Measurements from ENCODE around the gene ARMS2. TPM values are rescaled to one million over a fixed set of nuclear protein-coding genes. Genes with fewer than 3 reads are reported as not detected.

ARMS2 gene
- total RNA-seq, 1 experiment from 2014 or later, result not detected

DNA sequence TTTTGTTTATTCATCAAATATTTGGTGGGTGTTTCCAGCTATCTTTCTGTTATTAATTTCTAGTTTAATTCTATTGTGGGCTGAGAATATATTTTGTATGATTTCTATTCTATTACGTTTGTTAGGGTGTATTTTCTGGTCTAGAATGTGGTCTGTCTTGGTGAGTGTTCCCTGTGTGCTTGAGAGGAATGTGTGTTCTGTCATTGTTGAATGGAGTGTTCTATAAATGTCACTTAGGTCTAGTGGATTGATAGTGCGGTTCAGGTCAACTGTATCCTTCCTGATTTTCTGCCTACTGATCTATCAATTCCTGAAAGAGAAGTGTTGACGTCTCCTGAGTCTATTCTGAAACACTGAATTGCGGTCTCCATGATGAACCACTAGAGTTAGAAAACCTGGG lies 15.4 kb downstream of the ARMS2 start:
- Histone ChIP-seq H3K36me3 (no peaks in the 10 kb centered on the region), H3K4me3 (no peak overlapping the region), H3K9me3 (replicated peaks) (no peaks in the 10 kb centered on the region), H3K27me3 (replicated peaks) (no peaks in the 10 kb centered on the region), H3K4me1 (replicated peaks) (peaks cover 15% of the 10 kb centered on the region), H3K27ac (no peak overlapping the region)
- DNase-seq (ENCODE audit: low read depth in 1 of 2, low spot score in 2 of 2), result no peak

DNA sequence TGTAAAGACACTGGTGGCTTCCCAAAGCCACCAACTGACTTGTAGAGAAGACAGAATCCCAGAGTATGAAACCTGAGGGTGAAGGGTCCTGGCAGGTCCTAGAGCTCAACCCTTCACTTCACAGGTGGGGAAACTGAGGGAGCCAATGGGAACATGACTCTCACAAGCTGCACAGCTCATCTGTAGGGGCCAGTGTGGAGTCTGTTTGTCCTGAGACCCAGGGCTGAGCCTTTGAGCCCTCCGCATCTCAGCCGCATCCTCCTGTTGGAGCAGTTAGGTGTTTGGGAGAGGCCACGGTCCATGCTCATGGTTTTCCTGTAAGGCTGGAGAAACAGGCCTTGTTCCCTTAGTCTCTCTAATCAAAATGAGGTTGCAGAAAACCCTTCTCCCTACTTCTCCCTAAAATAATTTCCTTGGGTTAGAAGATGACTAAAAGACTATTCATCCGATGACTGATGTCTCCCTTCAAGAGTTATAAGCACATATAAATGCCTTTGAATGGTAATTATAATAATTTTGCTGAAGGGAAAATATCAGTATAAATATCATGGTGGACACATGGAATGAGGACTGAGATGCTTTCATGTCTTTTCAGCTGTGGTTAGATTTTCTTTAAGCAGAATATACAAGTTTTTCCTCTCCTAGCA lies 17.2 kb downstream of the ARMS2 start:
- DNase-seq (ENCODE audit: low read depth in 1 of 2, low spot score in 2 of 2), result no peak
- Histone ChIP-seq H3K4me1 (replicated peaks) (peaks cover 15% of the 10 kb centered on the region), H3K9me3 (replicated peaks) (no peaks in the 10 kb centered on the region), H3K36me3 (no peaks in the 10 kb centered on the region), H3K27ac (no peak overlapping the region), H3K4me3 (no peak overlapping the region), H3K27me3 (replicated peaks) (no peaks in the 10 kb centered on the region)

DNA sequence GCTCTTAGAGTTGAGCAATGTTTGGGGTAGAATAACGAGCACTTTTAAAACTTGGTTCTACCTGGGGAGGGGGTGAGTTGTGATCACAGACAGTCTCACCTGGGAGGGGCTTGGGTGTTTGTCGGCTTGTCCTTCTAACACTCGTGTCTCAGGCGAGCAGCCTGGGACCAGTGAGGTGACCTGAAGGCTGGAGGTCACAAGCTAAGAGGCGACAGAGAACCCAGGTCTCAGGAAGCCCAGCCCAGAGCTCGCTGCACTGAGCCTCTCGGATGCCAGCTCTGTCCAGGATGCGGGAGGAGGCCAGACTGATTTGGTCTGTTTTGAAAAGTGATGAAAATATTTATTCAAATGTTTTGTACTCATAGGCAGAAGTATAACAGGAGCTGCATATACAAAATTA lies 18.7 kb downstream of the ARMS2 start:
- no peaks in the 10 kb centered on the region for H3K36me3 ChIP-seq
- H3K9me3 ChIP-seq (replicated peaks), result no peaks in the 10 kb centered on the region
- no peaks in the 10 kb centered on the region for H3K27me3 ChIP-seq (replicated peaks)
- no peak overlapping the region for H3K27ac ChIP-seq
- no peak overlapping the region for H3K4me3 ChIP-seq
- H3K4me1 ChIP-seq (replicated peaks), result peaks cover 15% of the 10 kb centered on the region
- no peak for DNase-seq (ENCODE audit: low read depth in 1 of 2, low spot score in 2 of 2)

DNA sequence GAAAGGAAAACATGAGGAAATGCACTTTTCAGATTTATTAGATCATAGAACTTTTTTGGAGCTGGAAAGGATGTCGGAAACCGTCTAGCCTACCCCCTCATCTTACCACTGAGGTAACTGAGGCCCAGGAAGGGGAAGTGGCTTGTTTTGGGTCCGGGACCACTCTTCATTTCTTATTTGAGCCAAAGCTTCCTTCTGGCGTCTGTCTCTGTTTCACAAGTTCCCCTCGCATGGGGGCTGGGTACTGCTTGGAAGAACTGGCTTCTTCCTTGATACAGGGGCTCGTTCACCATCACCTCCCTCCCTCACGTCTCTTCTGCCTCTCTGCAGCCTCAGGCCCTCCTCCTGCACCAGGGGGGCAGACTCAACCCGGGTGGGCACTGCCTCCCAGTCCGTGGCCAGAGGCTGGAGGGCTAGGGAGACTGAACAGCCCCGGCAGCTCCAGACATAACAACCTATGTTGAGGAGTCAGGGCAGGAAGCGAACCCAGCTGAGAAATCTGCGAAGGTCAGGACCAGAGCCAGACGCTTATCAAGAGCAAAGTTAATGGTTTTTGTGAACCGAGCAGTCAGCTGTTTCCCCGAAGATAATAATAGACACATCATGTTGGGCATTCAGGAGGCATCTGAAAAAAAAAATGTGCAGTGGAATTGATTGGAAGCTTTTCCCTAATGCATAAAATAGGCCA lies 19.8 kb downstream of the ARMS2 start:
- Histone ChIP-seq H3K4me3 (no peak overlapping the region), H3K27ac (no peak overlapping the region), H3K4me1 (replicated peaks) (peaks cover 8% of the 10 kb centered on the region), H3K36me3 (no peaks in the 10 kb centered on the region), H3K9me3 (replicated peaks) (no peaks in the 10 kb centered on the region), H3K27me3 (replicated peaks) (no peaks in the 10 kb centered on the region)
- DNase-seq (ENCODE audit: low read depth in 1 of 2, low spot score in 2 of 2), result no peak

DNA sequence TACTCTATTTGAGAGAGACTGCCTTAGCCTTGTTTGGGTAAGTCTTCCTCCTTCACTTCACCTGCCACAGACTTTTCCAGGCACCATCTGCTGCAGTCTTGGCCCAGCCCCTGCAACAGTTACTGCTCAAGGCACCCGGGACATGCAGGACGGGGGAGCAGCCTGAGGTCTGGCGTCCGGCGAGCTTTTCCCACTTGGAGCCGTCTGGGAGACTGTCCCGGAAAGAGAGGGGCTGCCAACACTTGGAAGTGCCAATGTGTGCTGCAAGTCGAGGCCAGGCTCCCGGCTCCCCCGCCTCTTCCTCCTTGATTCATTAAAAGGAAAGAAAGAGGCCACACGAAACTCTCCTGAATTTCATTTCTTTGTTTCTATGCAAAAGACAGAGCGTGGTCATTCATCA lies 20.6 kb downstream of the ARMS2 start:
- no peak overlapping the region for H3K4me3 ChIP-seq
- no peak for DNase-seq (ENCODE audit: low read depth in 1 of 2, low spot score in 2 of 2)

GRCh38 chr10:122475591-122476332 lies 21.3 kb downstream of the ARMS2 start:
- Histone ChIP-seq H3K27me3 (replicated peaks) (no peaks in the 10 kb centered on the region), H3K4me1 (replicated peaks) (peaks cover 5% of the 10 kb centered on the region; the same call in 1 of the 2 replicates), H3K36me3 (no peaks in the 10 kb centered on the region), H3K27ac (no peak overlapping the region), H3K4me3 (no peak overlapping the region), H3K9me3 (replicated peaks) (no peaks in the 10 kb centered on the region)
- no peak for DNase-seq (ENCODE audit: low read depth in 1 of 2, low spot score in 2 of 2)

More for the DNA sequence above, 20.6 kb downstream of the ARMS2 start:
- Histone ChIP-seq H3K9me3 (replicated peaks) (no peaks in the 10 kb centered on the region), H3K27ac (no peak overlapping the region), H3K4me1 (replicated peaks) (peaks cover 5% of the 10 kb centered on the region; the same call in 1 of the 2 replicates), H3K27me3 (replicated peaks) (no peaks in the 10 kb centered on the region), H3K36me3 (no peaks in the 10 kb centered on the region)

- H3K27ac ChIP-seq, result no peak overlapping the region
- no peaks in the 10 kb centered on the region for H3K27me3 ChIP-seq (replicated peaks)
- no peak for DNase-seq (ENCODE audit: low read depth in 1 of 2, low spot score in 2 of 2)
- no peaks in the 10 kb centered on the region for H3K36me3 ChIP-seq
- peaks cover 4% of the 10 kb centered on the region; the same call in 1 of the 2 replicates for H3K4me1 ChIP-seq (replicated peaks)
- H3K4me3 ChIP-seq, result no peak overlapping the region
- H3K9me3 ChIP-seq (replicated peaks), result no peaks in the 10 kb centered on the region
Observed at GRCh38 chr10:122476333-122476695, 21.9 kb downstream of the ARMS2 start.

GRCh38 chr10:122477436-122477835 lies 23.0 kb downstream of the ARMS2 start:
- DNase-seq (ENCODE audit: low read depth in 1 of 2, low spot score in 2 of 2), result no peak
- Histone ChIP-seq H3K9me3 (replicated peaks) (no peaks in the 10 kb centered on the region), H3K4me3 (no peak overlapping the region), H3K27ac (no peak overlapping the region), H3K36me3 (no peaks in the 10 kb centered on the region), H3K4me1 (replicated peaks) (no peaks in the 10 kb centered on the region), H3K27me3 (replicated peaks) (no peaks in the 10 kb centered on the region)

GRCh38 chr10:122478971-122479370 lies 24.5 kb downstream of the ARMS2 start:
- Histone ChIP-seq H3K4me1 (replicated peaks) (no peaks in the 10 kb centered on the region), H3K27ac (no peak overlapping the region), H3K27me3 (replicated peaks) (no peaks in the 10 kb centered on the region), H3K9me3 (replicated peaks) (no peaks in the 10 kb centered on the region), H3K4me3 (no peak overlapping the region), H3K36me3 (no peaks in the 10 kb centered on the region)
- DNase-seq (ENCODE audit: low read depth in 1 of 2, low spot score in 2 of 2), result no peak

- Histone ChIP-seq H3K27me3 (replicated peaks) (no peaks in the 10 kb centered on the region), H3K4me1 (replicated peaks) (no peaks in the 10 kb centered on the region), H3K4me3 (no peak overlapping the region), H3K27ac (no peak overlapping the region), H3K9me3 (replicated peaks) (no peaks in the 10 kb centered on the region), H3K36me3 (no peaks in the 10 kb centered on the region)
- no peak for DNase-seq (ENCODE audit: low read depth in 1 of 2, low spot score in 2 of 2)
Observed at GRCh38 chr10:122480146-122480833, 25.8 kb downstream of the ARMS2 start.

DNA sequence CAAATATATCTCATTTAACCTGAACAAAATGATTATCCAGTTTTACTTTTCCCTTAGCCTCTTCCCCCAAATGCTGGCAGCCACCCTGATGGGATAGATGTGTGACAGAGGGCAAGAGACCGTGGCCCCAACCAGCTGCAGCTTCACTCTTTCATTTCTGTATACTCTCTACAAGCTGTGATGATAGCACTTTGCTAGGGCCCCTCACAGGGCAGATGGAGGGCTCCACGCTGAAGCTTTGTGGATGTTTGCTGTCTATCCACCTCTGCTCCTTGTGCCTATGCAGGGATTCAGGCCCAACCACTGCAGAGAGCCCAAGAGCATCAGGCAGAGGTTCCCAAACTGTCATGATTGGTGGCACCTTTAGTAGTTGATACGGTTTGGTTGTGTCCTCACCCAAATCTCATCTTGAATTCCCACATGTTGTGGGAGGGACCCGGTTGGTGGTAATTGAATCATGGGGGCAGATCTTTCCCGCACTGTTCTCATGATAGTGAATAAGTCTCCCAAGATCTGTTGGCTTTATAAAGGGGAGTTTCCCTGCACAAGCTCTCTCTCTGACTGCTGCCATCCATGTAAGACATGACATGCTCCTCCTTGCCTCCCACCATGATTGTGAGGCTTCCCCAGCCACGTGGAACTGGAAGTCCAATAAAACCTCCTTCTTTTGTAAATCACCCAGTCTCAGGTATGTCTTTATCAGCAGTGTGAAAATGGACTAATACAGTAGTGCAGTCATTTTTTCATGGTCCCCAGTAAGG lies 27.0 kb downstream of the ARMS2 start:
- Histone ChIP-seq H3K36me3 (no peaks in the 10 kb centered on the region), H3K4me1 (replicated peaks) (no peaks in the 10 kb centered on the region), H3K9me3 (replicated peaks) (no peaks in the 10 kb centered on the region), H3K27ac (no peak overlapping the region), H3K27me3 (replicated peaks) (no peaks in the 10 kb centered on the region), H3K4me3 (no peak overlapping the region)
- DNase-seq (ENCODE audit: low read depth in 1 of 2, low spot score in 2 of 2), result no peak

DNA sequence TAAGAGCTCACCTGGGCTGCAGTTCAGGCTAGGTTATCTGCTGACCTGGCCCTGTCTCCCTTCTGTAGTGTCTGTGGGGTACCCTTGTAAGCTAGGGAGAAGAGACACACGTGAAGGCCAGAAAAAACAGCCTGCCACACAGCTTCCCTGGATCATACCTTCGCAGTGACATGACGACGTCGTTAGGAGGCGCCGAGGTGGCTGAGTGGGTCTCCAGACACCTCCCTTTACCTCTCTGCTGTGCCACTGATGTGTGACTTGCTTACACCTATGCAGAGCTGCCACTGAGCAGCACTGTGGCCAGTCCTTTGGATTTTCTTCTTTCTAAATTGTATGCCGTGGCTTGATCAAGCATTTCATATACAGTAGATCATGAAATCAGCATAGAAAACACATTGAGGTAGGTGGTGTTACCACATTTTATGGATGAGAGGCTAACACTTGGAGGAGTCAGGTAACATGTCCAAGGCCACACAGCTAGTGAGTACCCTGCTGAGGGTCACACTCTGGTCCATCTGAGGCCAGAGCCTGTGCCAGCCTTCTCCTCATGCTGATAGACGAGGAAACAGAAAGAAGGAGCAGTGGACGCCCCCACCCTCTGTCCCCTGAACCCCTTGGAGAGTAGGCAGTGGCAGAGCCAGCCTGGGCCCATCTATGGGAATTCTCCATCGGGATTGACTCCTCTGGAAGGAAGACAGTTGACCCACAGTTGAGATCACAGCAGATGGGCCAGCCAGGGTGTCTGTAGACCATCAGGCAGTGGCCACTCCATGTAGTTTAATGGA lies 30.0 kb downstream of the ARMS2 start:
- Histone ChIP-seq H3K36me3 (no peaks in the 10 kb centered on the region), H3K27ac (no peak overlapping the region), H3K27me3 (replicated peaks) (no peaks in the 10 kb centered on the region), H3K4me1 (replicated peaks) (no peaks in the 10 kb centered on the region), H3K4me3 (no peak overlapping the region), H3K9me3 (replicated peaks) (no peaks in the 10 kb centered on the region)
- no peak for DNase-seq (ENCODE audit: low read depth in 1 of 2, low spot score in 2 of 2)

- Histone ChIP-seq H3K27me3 (replicated peaks) (no peaks in the 10 kb centered on the region), H3K36me3 (no peaks in the 10 kb centered on the region), H3K9me3 (replicated peaks) (no peaks in the 10 kb centered on the region), H3K4me1 (replicated peaks) (no peaks in the 10 kb centered on the region), H3K4me3 (no peak overlapping the region), H3K27ac (no peak overlapping the region)
- no peak for DNase-seq (ENCODE audit: low read depth in 1 of 2, low spot score in 2 of 2)
Observed at GRCh38 chr10:122485670-122486069, 31.2 kb downstream of the ARMS2 start.

All from SJSA1 (cell line).